Loucy (cell line): Measurements from ENCODE around the gene PLXNA4.

Experiments
- CTCF ChIP-seq: fragments of 200-600 bp; sonication (generic); conservative IDR thresholded peaks from 2 replicates; pipeline ENCODE4 v1.5.1; 2014; ENCODE audit warnings: mild to moderate bottlenecking, antibody characterized with exemption, low read length
- EZH2phosphoT487 ChIP-seq: fragments of 200-600 bp; IDR thresholded peaks from 2 replicates; pipeline ENCODE4 v1.6.1; 2018; ENCODE audit warnings: antibody characterized with exemption, mild to moderate bottlenecking, moderate library complexity, borderline replicate concordance

GRCh38 chr7:132528695-132529094 is 47.6 kb downstream of the PLXNA4 start:
- TF ChIP-seq CTCF (no peak), EZH2phosphoT487 (no peak)
